ENCODE data around the gene STAB1. TPM values are rescaled to one million over a fixed set of nuclear protein-coding genes. Genes with fewer than 3 reads are reported as not detected.

STAB1 gene
- total RNA-seq, 1 donor from 2014 or later = 0.46 TPM

DNA sequence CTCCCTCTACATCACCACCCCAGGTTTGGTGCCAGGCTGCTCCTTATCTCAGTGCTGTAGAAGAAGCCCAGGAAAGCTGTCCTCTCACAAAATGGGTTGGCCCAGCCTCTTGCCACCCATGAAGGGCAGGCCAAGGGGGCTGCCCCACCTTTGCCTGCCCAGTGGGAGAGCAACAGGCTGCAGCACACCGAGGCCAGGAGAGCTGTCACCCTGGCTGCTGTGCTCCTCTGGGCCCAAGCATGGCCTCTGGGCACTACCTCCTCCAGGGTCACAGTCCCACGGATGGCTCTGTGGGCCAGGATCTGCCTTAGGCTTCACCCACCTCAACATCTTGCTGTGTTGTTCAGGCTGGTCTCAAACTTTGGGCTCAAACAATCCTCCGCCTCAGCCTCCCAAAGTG is 6.4 kb upstream of the STAB1 start:
- Mint-ChIP-seq H3K4me3 (ENCODE audit: low read depth) (no peak overlapping the region), H3K27ac (no peak overlapping the region), H3K4me1 (ENCODE audit: low read depth) (peaks cover 5% of the 10 kb centered on the region), H3K27me3 (no peaks in the 10 kb centered on the region), H3K9me3 (ENCODE audit: low read depth) (no peaks in the 10 kb centered on the region), H3K36me3 (ENCODE audit: insufficient read depth) (peaks cover 7% of the 10 kb centered on the region)
- no peak for DNase-seq (ENCODE audit: low spot score, unreplicated experiment)
- TF ChIP-seq, protein P1, sequence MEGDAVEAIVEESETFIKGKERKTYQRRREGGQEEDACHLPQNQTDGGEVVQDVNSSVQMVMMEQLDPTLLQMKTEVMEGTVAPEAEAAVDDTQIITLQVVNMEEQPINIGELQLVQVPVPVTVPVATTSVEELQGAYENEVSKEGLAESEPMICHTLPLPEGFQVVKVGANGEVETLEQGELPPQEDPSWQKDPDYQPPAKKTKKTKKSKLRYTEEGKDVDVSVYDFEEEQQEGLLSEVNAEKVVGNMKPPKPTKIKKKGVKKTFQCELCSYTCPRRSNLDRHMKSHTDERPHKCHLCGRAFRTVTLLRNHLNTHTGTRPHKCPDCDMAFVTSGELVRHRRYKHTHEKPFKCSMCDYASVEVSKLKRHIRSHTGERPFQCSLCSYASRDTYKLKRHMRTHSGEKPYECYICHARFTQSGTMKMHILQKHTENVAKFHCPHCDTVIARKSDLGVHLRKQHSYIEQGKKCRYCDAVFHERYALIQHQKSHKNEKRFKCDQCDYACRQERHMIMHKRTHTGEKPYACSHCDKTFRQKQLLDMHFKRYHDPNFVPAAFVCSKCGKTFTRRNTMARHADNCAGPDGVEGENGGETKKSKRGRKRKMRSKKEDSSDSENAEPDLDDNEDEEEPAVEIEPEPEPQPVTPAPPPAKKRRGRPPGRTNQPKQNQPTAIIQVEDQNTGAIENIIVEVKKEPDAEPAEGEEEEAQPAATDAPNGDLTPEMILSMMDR (IDR thresholded peaks at IDR 0.05; ENCODE audit: unreplicated experiment) = no peak

- H3K36me3 Mint-ChIP-seq (ENCODE audit: insufficient read depth) = peaks cover 7% of the 10 kb centered on the region
- no peak overlapping the region for H3K4me3 Mint-ChIP-seq (ENCODE audit: low read depth)
- no peaks in the 10 kb centered on the region for H3K9me3 Mint-ChIP-seq (ENCODE audit: low read depth)
- no peak for DNase-seq (ENCODE audit: low spot score, unreplicated experiment)
- no peaks in the 10 kb centered on the region for H3K27me3 Mint-ChIP-seq
- TF ChIP-seq, protein P1 (IDR thresholded peaks at IDR 0.05; ENCODE audit: unreplicated experiment) = no peak
- no peak overlapping the region for H3K27ac Mint-ChIP-seq
- H3K4me1 Mint-ChIP-seq (ENCODE audit: low read depth) = peaks cover under 1% of the 10 kb centered on the region
These were observed 5.7 kb upstream of the STAB1 start for GRCh38 chr3:52489453-52489852.

DNA sequence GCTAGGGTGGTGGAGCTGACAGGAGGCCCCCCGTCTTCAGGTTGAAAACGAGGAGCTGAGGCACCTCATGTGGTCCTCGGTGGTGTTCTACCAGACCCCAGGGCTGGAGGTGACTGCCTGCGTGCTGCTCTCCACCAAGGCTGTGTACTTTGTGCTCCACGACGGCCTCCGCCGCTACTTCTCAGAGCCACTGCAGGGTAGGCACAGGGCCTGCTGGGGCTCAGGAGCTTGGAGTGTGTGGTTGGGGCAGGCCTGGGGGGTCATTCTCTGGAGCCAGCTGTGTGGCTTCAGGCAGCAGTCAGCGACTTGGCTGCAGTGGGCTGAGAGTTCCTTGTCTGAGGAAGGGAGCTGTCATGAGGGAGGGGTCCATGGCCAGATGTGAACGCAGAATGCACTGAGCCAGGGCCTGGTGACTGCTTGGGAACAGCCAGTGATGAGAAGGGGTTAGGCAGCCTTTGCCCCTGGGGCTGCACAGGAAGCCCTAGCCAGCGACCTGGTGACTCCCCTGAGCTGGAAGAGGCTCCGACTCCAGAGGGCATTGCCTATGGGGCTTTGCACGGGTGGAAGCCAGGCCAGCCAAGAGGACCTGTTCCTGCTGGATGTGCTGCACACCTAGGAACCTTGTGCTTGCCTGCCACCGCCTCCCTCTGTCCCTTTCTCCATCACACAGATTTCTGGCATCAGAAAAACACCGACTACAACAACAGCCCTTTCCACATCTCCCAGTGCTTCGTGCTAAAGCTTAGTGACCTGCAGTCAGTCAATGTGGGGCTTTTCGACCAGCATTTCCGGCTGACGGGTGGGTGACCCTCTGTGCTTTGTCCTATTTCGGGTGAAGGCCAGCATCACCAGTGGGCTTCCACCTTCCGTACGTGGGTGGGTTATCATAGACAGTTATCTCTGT is 4.9 kb upstream of the STAB1 start:
- Mint-ChIP-seq H3K27me3 (no peaks in the 10 kb centered on the region), H3K4me3 (ENCODE audit: low read depth) (no peak overlapping the region), H3K4me1 (ENCODE audit: low read depth) (peaks cover 2% of the 10 kb centered on the region), H3K9me3 (ENCODE audit: low read depth) (no peaks in the 10 kb centered on the region), H3K27ac (no peak overlapping the region), H3K36me3 (ENCODE audit: insufficient read depth) (peaks cover 6% of the 10 kb centered on the region)
- no peak for DNase-seq (ENCODE audit: low spot score, unreplicated experiment)
- TF ChIP-seq, protein P1 (IDR thresholded peaks at IDR 0.05; ENCODE audit: unreplicated experiment) = no peak

GRCh38 chr3:52490939-52491526 is 4.1 kb upstream of the STAB1 start:
- Mint-ChIP-seq H3K4me3 (ENCODE audit: low read depth) (no peak overlapping the region), H3K36me3 (ENCODE audit: insufficient read depth) (peaks cover 4% of the 10 kb centered on the region)

GRCh38 chr3:52492059-52492458 is 3.1 kb upstream of the STAB1 start:
- DNase-seq (ENCODE audit: low spot score, unreplicated experiment) = no peak
- Mint-ChIP-seq H3K4me3 (ENCODE audit: low read depth) (no peak overlapping the region), H3K36me3 (ENCODE audit: insufficient read depth) (peaks cover 4% of the 10 kb centered on the region), H3K4me1 (ENCODE audit: low read depth) (peaks cover 2% of the 10 kb centered on the region), H3K9me3 (ENCODE audit: low read depth) (no peaks in the 10 kb centered on the region), H3K27ac (no peak overlapping the region), H3K27me3 (no peaks in the 10 kb centered on the region)
- TF ChIP-seq, protein P1 (IDR thresholded peaks at IDR 0.05; ENCODE audit: unreplicated experiment) = no peak

More at GRCh38 chr3:52490939-52491526, 4.1 kb upstream of the STAB1 start:
- H3K27ac Mint-ChIP-seq = no peak overlapping the region
- H3K4me1 Mint-ChIP-seq (ENCODE audit: low read depth) = peaks cover 2% of the 10 kb centered on the region
- TF ChIP-seq, protein P1 (IDR thresholded peaks at IDR 0.05; ENCODE audit: unreplicated experiment) = no peak
- no peaks in the 10 kb centered on the region for H3K27me3 Mint-ChIP-seq
- no peak for DNase-seq (ENCODE audit: low spot score, unreplicated experiment)
- H3K9me3 Mint-ChIP-seq (ENCODE audit: low read depth) = no peaks in the 10 kb centered on the region
